ENCODE results near the gene ADAMTSL4. TPM values are rescaled to one million over a fixed set of nuclear protein-coding genes. Genes with fewer than 3 reads are reported as not detected.

Gene ADAMTSL4
- total RNA-seq, 1 donor from 2014 or later = 6.7 TPM

DNA sequence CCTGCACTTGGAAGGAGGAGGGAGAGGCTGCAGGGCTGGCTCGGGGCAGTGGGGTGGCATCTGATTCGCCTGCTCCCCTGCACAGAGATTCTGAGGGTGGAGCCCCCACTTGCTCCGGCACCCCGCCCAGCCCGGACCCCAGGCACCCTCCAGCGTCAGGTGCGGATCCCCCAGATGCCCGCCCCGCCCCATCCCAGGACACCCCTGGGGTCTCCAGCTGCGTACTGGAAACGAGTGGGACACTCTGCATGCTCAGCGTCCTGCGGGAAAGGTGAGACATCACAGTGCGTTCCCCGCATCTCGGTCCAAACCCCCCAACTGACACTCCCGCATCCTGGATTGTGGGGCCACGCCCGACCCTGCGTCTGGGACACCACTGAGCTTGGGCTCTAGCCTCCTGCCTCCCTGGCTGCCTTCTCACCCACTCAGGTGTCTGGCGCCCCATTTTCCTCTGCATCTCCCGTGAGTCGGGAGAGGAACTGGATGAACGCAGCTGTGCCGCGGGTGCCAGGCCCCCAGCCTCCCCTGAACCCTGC is 7.9 kb downstream of the ADAMTSL4 start:
- no peak for FAIRE-seq
- TF ChIP-seq, protein P1, sequence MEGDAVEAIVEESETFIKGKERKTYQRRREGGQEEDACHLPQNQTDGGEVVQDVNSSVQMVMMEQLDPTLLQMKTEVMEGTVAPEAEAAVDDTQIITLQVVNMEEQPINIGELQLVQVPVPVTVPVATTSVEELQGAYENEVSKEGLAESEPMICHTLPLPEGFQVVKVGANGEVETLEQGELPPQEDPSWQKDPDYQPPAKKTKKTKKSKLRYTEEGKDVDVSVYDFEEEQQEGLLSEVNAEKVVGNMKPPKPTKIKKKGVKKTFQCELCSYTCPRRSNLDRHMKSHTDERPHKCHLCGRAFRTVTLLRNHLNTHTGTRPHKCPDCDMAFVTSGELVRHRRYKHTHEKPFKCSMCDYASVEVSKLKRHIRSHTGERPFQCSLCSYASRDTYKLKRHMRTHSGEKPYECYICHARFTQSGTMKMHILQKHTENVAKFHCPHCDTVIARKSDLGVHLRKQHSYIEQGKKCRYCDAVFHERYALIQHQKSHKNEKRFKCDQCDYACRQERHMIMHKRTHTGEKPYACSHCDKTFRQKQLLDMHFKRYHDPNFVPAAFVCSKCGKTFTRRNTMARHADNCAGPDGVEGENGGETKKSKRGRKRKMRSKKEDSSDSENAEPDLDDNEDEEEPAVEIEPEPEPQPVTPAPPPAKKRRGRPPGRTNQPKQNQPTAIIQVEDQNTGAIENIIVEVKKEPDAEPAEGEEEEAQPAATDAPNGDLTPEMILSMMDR (IDR thresholded peaks at IDR 0.05; ENCODE audit: insufficient read depth, low read depth, low read length) = no peak
- TF ChIP-seq EZH2 (IDR thresholded peaks at IDR 0.05; ENCODE audit: insufficient read depth, low read length) = no peak
- H3K4me3 Mint-ChIP-seq (ENCODE audit: unreplicated experiment) = no peak overlapping the region
- Histone ChIP-seq H3K4me2 (ENCODE audit: low read length) (no peak overlapping the region), H3K9me3 (ENCODE audit: insufficient read depth, low read depth, low read length) (no peaks in the 10 kb centered on the region), H3K27ac (ENCODE audit: low read depth, low read length) (no peak overlapping the region), H3K36me3 (ENCODE audit: insufficient read depth, low read length) (no peaks in the 10 kb centered on the region), H3K27me3 (ENCODE audit: insufficient read depth, low read length) (no peaks in the 10 kb centered on the region), H3K4me1 (ENCODE audit: insufficient read depth, low read length) (peaks cover 22% of the 10 kb centered on the region), H3K79me2 (ENCODE audit: insufficient read depth, low read length) (peaks cover 17% of the 10 kb centered on the region), H2AFZ (ENCODE audit: low read depth, low read length) (no peak overlapping the region), H3K9ac (ENCODE audit: low read length) (no peak overlapping the region), H4K20me1 (ENCODE audit: insufficient read depth, low read length) (peaks cover 24% of the 10 kb centered on the region), H3K4me3 (ENCODE audit: insufficient read depth, low read depth, low read length) (no peak overlapping the region)
- H3K4me1 Mint-ChIP-seq (ENCODE audit: low read depth, unreplicated experiment) = peaks cover 19% of the 10 kb centered on the region
- H3K9me3 Mint-ChIP-seq (ENCODE audit: unreplicated experiment) = no peaks in the 10 kb centered on the region
- no peaks in the 10 kb centered on the region for H3K27me3 Mint-ChIP-seq (ENCODE audit: low read depth, unreplicated experiment)
- DNase-seq (ENCODE audit: low read depth) = no peak
- H3K27ac Mint-ChIP-seq (ENCODE audit: unreplicated experiment) = no peak overlapping the region
- no peaks in the 10 kb centered on the region for H3K36me3 Mint-ChIP-seq (ENCODE audit: low read depth, unreplicated experiment)

DNA sequence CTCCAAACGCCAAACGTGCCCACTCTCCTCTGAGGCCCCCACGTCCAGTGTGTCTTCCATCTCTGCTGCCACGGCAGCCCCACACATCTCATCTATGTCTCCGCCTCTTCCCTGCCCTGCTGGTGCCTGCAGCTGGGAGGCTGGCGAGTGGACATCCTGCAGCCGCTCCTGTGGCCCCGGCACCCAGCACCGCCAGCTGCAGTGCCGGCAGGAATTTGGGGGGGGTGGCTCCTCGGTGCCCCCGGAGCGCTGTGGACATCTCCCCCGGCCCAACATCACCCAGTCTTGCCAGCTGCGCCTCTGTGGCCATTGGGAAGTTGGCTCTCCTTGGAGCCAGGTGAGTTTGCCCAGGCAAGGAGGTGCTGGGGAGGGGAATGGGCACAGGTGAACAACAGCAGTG is 8.6 kb downstream of the ADAMTSL4 start:
- H3K4me1 Mint-ChIP-seq (ENCODE audit: low read depth, unreplicated experiment) = peaks cover 19% of the 10 kb centered on the region
- no peaks in the 10 kb centered on the region for H3K36me3 Mint-ChIP-seq (ENCODE audit: low read depth, unreplicated experiment)
- DNase-seq (ENCODE audit: low read depth) = no peak
- Histone ChIP-seq H3K27me3 (ENCODE audit: insufficient read depth, low read length) (no peaks in the 10 kb centered on the region), H4K20me1 (ENCODE audit: insufficient read depth, low read length) (peaks cover 24% of the 10 kb centered on the region), H3K4me3 (ENCODE audit: insufficient read depth, low read depth, low read length) (no peak overlapping the region), H3K9ac (ENCODE audit: low read length) (no peak overlapping the region), H3K27ac (ENCODE audit: low read depth, low read length) (no peak overlapping the region), H3K9me3 (ENCODE audit: insufficient read depth, low read depth, low read length) (no peaks in the 10 kb centered on the region), H3K4me2 (ENCODE audit: low read length) (no peak overlapping the region), H3K36me3 (ENCODE audit: insufficient read depth, low read length) (no peaks in the 10 kb centered on the region), H3K79me2 (ENCODE audit: insufficient read depth, low read length) (peaks cover 22% of the 10 kb centered on the region), H3K4me1 (ENCODE audit: insufficient read depth, low read length) (peaks cover 23% of the 10 kb centered on the region), H2AFZ (ENCODE audit: low read depth, low read length) (no peak overlapping the region)
- H3K27ac Mint-ChIP-seq (ENCODE audit: unreplicated experiment) = no peak overlapping the region
- no peak for TF ChIP-seq EZH2 (IDR thresholded peaks at IDR 0.05; ENCODE audit: insufficient read depth, low read length)
- TF ChIP-seq, protein P1 (IDR thresholded peaks at IDR 0.05; ENCODE audit: insufficient read depth, low read depth, low read length) = no peak
- H3K27me3 Mint-ChIP-seq (ENCODE audit: low read depth, unreplicated experiment) = no peaks in the 10 kb centered on the region
- no peak for FAIRE-seq
- H3K4me3 Mint-ChIP-seq (ENCODE audit: unreplicated experiment) = no peak overlapping the region
- H3K9me3 Mint-ChIP-seq (ENCODE audit: unreplicated experiment) = no peaks in the 10 kb centered on the region

DNA sequence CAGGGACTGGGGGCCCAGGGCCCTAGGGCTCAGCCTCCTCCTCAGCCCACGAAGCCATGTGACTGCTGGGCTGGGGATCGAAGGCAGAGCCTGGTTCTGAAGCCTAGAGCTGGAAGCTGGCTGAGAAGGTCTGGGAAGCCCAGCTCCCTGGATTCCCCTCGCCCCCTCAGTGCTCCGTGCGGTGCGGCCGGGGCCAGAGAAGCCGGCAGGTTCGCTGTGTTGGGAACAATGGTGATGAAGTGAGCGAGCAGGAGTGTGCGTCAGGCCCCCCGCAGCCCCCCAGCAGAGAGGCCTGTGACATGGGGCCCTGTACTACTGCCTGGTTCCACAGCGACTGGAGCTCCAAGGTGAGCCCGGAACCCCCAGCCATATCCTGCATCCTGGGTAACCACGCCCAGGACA is 9.1 kb downstream of the ADAMTSL4 start:
- Mint-ChIP-seq H3K4me1 (ENCODE audit: low read depth, unreplicated experiment) (peaks cover 21% of the 10 kb centered on the region), H3K36me3 (ENCODE audit: low read depth, unreplicated experiment) (peaks cover 1% of the 10 kb centered on the region), H3K27me3 (ENCODE audit: low read depth, unreplicated experiment) (no peaks in the 10 kb centered on the region), H3K4me3 (ENCODE audit: unreplicated experiment) (no peak overlapping the region), H3K27ac (ENCODE audit: unreplicated experiment) (no peak overlapping the region), H3K9me3 (ENCODE audit: unreplicated experiment) (no peaks in the 10 kb centered on the region)
- H3K27me3 ChIP-seq (ENCODE audit: insufficient read depth, low read length) = no peaks in the 10 kb centered on the region
- no peak overlapping the region for H3K27ac ChIP-seq (ENCODE audit: low read depth, low read length)
- peaks cover 24% of the 10 kb centered on the region for H4K20me1 ChIP-seq (ENCODE audit: insufficient read depth, low read length)
- no peak overlapping the region for H3K9ac ChIP-seq (ENCODE audit: low read length)
- H2AFZ ChIP-seq (ENCODE audit: low read depth, low read length) = no peak overlapping the region
- peaks cover 26% of the 10 kb centered on the region for H3K79me2 ChIP-seq (ENCODE audit: insufficient read depth, low read length)
- peaks cover 27% of the 10 kb centered on the region for H3K4me1 ChIP-seq (ENCODE audit: insufficient read depth, low read length)
- no peaks in the 10 kb centered on the region for H3K9me3 ChIP-seq (ENCODE audit: insufficient read depth, low read depth, low read length)
- no peak overlapping the region for H3K4me2 ChIP-seq (ENCODE audit: low read length)
- no peaks in the 10 kb centered on the region for H3K36me3 ChIP-seq (ENCODE audit: insufficient read depth, low read length)
- DNase-seq (ENCODE audit: low read depth) (no peak), FAIRE-seq (no peak)
- H3K4me3 ChIP-seq (ENCODE audit: insufficient read depth, low read depth, low read length) = no peak overlapping the region
- TF ChIP-seq, protein P1 (IDR thresholded peaks at IDR 0.05; ENCODE audit: insufficient read depth, low read depth, low read length) = no peak
- no peak for TF ChIP-seq EZH2 (IDR thresholded peaks at IDR 0.05; ENCODE audit: insufficient read depth, low read length)

Measured in astrocyte (in vitro differentiated cells and primary cell).